Neural progenitor cell (in vitro differentiated cells): ENCODE measurements around the gene TUSC7. TPM values are rescaled to one million over a fixed set of nuclear protein-coding genes. Genes with fewer than 3 reads are reported as not detected.

Source experiments
- DNase-seq: peaks from one replicate; pipeline ENCODE4 v3.0.0-alpha.2; 2016; ENCODE audit warnings: low spot score
- H2AFZ ChIP-seq: fragments of 200-600 bp; sonication (generic); replicated peaks from 2 replicates; pipeline ENCODE4 v1.6.1; 2016; ENCODE audit warnings: antibody characterized with exemption
- H3F3A ChIP-seq: fragments of 200-600 bp; sonication (generic); 2 replicates; pipeline ENCODE4 v1.6.1; 2016; ENCODE audit warnings: antibody characterized with exemption, low read depth
- H3K27ac ChIP-seq: fragments of 200-600 bp; sonication (generic); 2 replicates; pipeline ENCODE4 v1.5.1; 2016; ENCODE audit warnings: mild to moderate bottlenecking
- H3K27me3 ChIP-seq: fragments of 200-600 bp; sonication (generic); 2 replicates; pipeline ENCODE4 v1.6.1; 2016; ENCODE audit warnings: mild to moderate bottlenecking, moderate library complexity
- H3K36me3 ChIP-seq: fragments of 200-600 bp; sonication (generic); 2 replicates; pipeline ENCODE4 v1.5.1; 2016
- H3K4me1 ChIP-seq: fragments of 200-600 bp; sonication (generic); 2 replicates; pipeline ENCODE4 v1.6.1; 2016; ENCODE audit warnings: mixed run types
- H3K4me2 ChIP-seq: fragments of 200-600 bp; sonication (generic); 2 replicates; pipeline ENCODE4 v1.6.1; 2016
- H3K4me3 ChIP-seq: fragments of 200-600 bp; sonication (generic); 2 replicates; pipeline ENCODE4 v1.5.1; 2016
- H3K79me2 ChIP-seq: fragments of 200-600 bp; sonication (generic); 2 replicates; pipeline ENCODE4 v1.6.1; 2016; ENCODE audit warnings: low read depth
- H3K9ac ChIP-seq: fragments of 200-600 bp; sonication (generic); 2 replicates; pipeline ENCODE4 v1.6.1; 2016
- H3K9me3 ChIP-seq: fragments of 200-600 bp; sonication (generic); 2 replicates; pipeline ENCODE4 v1.5.1; 2016; ENCODE audit warnings: low read depth
- H4K20me1 ChIP-seq: fragments of 200-600 bp; sonication (generic); 2 replicates; pipeline ENCODE4 v1.6.1; 2016; ENCODE audit warnings: low read depth
- H3K27ac Mint-ChIP-seq: 3 replicates; pipeline ENCODE4 v1.8.0; 2021; ENCODE audit warnings: mixed read lengths
- H3K27me3 Mint-ChIP-seq: 2 replicates; pipeline ENCODE4 v1.8.0; 2022; ENCODE audit warnings: low read depth, mild to moderate bottlenecking, inconsistent platforms, moderate library complexity, mixed read lengths; ENCODE audit not compliant: insufficient read depth
- H3K36me3 Mint-ChIP-seq: 3 replicates; pipeline ENCODE4 v1.8.0; 2021; ENCODE audit warnings: mixed read lengths
- H3K4me1 Mint-ChIP-seq: 3 replicates; pipeline ENCODE4 v1.8.0; 2021; ENCODE audit warnings: mixed read lengths
- H3K4me3 Mint-ChIP-seq: 3 replicates; pipeline ENCODE4 v1.8.0; 2021; ENCODE audit warnings: mild to moderate bottlenecking, moderate library complexity, mixed read lengths
- H3K9me3 Mint-ChIP-seq: 3 replicates; pipeline ENCODE4 v1.8.0; 2020; ENCODE audit warnings: mixed read lengths
- CTCF ChIP-seq: fragments of 200-600 bp; sonication (generic); IDR thresholded peaks from 2 replicates; pipeline ENCODE4 v1.5.1; 2017; ENCODE audit warnings: antibody characterized with exemption, mild to moderate bottlenecking
- EZH2 ChIP-seq: fragments of 200-600 bp; sonication (generic); IDR thresholded peaks from 2 replicates; pipeline ENCODE4 v1.6.1; 2017; ENCODE audit warnings: antibody characterized with exemption, mild to moderate bottlenecking, moderate library complexity
- EZH2phosphoT487 ChIP-seq: fragments of 200-600 bp; sonication (generic); IDR thresholded peaks from 2 replicates; pipeline ENCODE4 v1.6.1; 2017; ENCODE audit warnings: antibody characterized with exemption
- total RNA-seq: library from RNA; depleted of rRNA; stranded (reverse); fragments of >200 nt; gene quantifications from 2 replicates; pipeline ENCODE4 v1.2.3, GENCODE V29; 2015; ENCODE audit warnings: low replicate concordance

The TUSC7 gene
- total RNA-seq, 1 donor from 2014 or later: not detected

GRCh38 chr3:116716490-116716889 is 6.9 kb downstream of the TUSC7 start:
- Histone ChIP-seq H3K9me3 (no peaks in the 10 kb centered on the region), H4K20me1 (no peaks in the 10 kb centered on the region), H3K9ac (no peak overlapping the region), H3K27ac (no peak overlapping the region), H3K79me2 (no peaks in the 10 kb centered on the region), H3K36me3 (no peaks in the 10 kb centered on the region), H3F3A (no peaks in the 10 kb centered on the region), H3K27me3 (no peaks in the 10 kb centered on the region), H3K4me1 (peaks cover 8% of the 10 kb centered on the region), H3K4me3 (no peak overlapping the region), H3K4me2 (peak overlapping the region; percentile 21), H2AFZ (no peak overlapping the region)
- no peak for TF ChIP-seq CTCF
- no peak for TF ChIP-seq EZH2phosphoT487
- no peak for TF ChIP-seq EZH2
- Mint-ChIP-seq H3K4me1 (peaks cover 5% of the 10 kb centered on the region), H3K27me3 (no peaks in the 10 kb centered on the region), H3K4me3 (no peak overlapping the region), H3K36me3 (no peaks in the 10 kb centered on the region), H3K9me3 (no peaks in the 10 kb centered on the region), H3K27ac (no peak overlapping the region)
- peak; percentile 21 for DNase-seq

- H2AFZ ChIP-seq: no peak overlapping the region
- H3K27ac Mint-ChIP-seq: no peak overlapping the region
- no peaks in the 10 kb centered on the region for H3K27me3 Mint-ChIP-seq
Observed at GRCh38 chr3:116717566-116717965, 8.0 kb downstream of the TUSC7 start.

GRCh38 chr3:116728454-116728853 is 18.9 kb downstream of the TUSC7 start:
- no peak for TF ChIP-seq CTCF
- TF ChIP-seq EZH2phosphoT487: no peak
- no peak for TF ChIP-seq EZH2
- Histone ChIP-seq H3F3A (no peaks in the 10 kb centered on the region), H2AFZ (no peak overlapping the region), H3K79me2 (no peaks in the 10 kb centered on the region), H3K27me3 (no peaks in the 10 kb centered on the region), H3K4me3 (no peak overlapping the region), H3K9ac (no peak overlapping the region), H3K4me1 (no peaks in the 10 kb centered on the region), H3K36me3 (no peaks in the 10 kb centered on the region), H3K9me3 (no peaks in the 10 kb centered on the region), H4K20me1 (no peaks in the 10 kb centered on the region), H3K27ac (no peak overlapping the region), H3K4me2 (no peak overlapping the region)
- H3K27me3 Mint-ChIP-seq: no peaks in the 10 kb centered on the region
- H3K4me3 Mint-ChIP-seq: no peak overlapping the region
- DNase-seq: no peak
- no peaks in the 10 kb centered on the region for H3K4me1 Mint-ChIP-seq
- no peak overlapping the region for H3K27ac Mint-ChIP-seq
- H3K9me3 Mint-ChIP-seq: no peaks in the 10 kb centered on the region
- no peaks in the 10 kb centered on the region for H3K36me3 Mint-ChIP-seq

More at GRCh38 chr3:116717566-116717965, 8.0 kb downstream of the TUSC7 start:
- Histone ChIP-seq H3K4me2 (no peak overlapping the region), H3K79me2 (no peaks in the 10 kb centered on the region), H4K20me1 (no peaks in the 10 kb centered on the region), H3K36me3 (no peaks in the 10 kb centered on the region), H3K4me3 (no peak overlapping the region), H3K4me1 (peaks cover 8% of the 10 kb centered on the region), H3K9ac (no peak overlapping the region), H3F3A (no peaks in the 10 kb centered on the region), H3K27ac (no peak overlapping the region), H3K27me3 (no peaks in the 10 kb centered on the region), H3K9me3 (no peaks in the 10 kb centered on the region)
- no peak overlapping the region for H3K4me3 Mint-ChIP-seq
- H3K36me3 Mint-ChIP-seq: no peaks in the 10 kb centered on the region
- H3K4me1 Mint-ChIP-seq: peaks cover 5% of the 10 kb centered on the region
- DNase-seq: no peak
- H3K9me3 Mint-ChIP-seq: no peaks in the 10 kb centered on the region
- TF ChIP-seq CTCF: no peak
- TF ChIP-seq EZH2: no peak
- TF ChIP-seq EZH2phosphoT487: no peak
